Mesenchymal stem cell (in vitro differentiated cells and primary cell): ENCODE data around the gene ABCB8.
A peak's percentile ranks its signal among the peaks of the same experiment; 100 is the strongest.

Experiments
- DNase-seq: peaks from one replicate; pipeline ENCODE4 v3.0.0-alpha.2; 2013
- H2AFZ ChIP-seq: one replicate; pipeline ENCODE4 v1.6.1; 2013; ENCODE audit warnings: low read depth, mild to moderate bottlenecking, control low read depth, inconsistent platforms, low read length, moderate library complexity
- H2AK5ac ChIP-seq: 2 replicates; pipeline ENCODE4 v1.6.1; 2013; ENCODE audit warnings: low read length, moderate library complexity, mild to moderate bottlenecking, inconsistent platforms; ENCODE audit not compliant: severe bottlenecking
- H2BK120ac ChIP-seq: one replicate; pipeline ENCODE4 v1.6.1; 2013; ENCODE audit warnings: low read depth, mild to moderate bottlenecking, inconsistent platforms, low read length, moderate library complexity
- H2BK12ac ChIP-seq, 2 experiments: one replicate each; pipeline ENCODE4 v1.6.1; 2013; ENCODE audit warnings: inconsistent platforms in 2 of 2, low read length in 2 of 2, mild to moderate bottlenecking in 2 of 2, moderate library complexity in 2 of 2, control low read depth in 1 of 2
- H2BK15ac ChIP-seq: one replicate; pipeline ENCODE4 v1.6.1; 2013; ENCODE audit warnings: mild to moderate bottlenecking, low read depth, inconsistent platforms; ENCODE audit not compliant: poor library complexity, severe bottlenecking
- H2BK5ac ChIP-seq: 2 replicates; pipeline ENCODE4 v1.6.1; 2013; ENCODE audit warnings: low read depth, mild to moderate bottlenecking, low read length, control low read depth, inconsistent platforms; ENCODE audit not compliant: poor library complexity, severe bottlenecking
- H3K14ac ChIP-seq, 2 experiments: one replicate each; pipeline ENCODE4 v1.6.1; 2013; ENCODE audit warnings: inconsistent platforms in 2 of 2, low read length in 2 of 2, control low read depth in 1 of 2, mild to moderate bottlenecking in 1 of 2, moderate library complexity in 1 of 2
- H3K18ac ChIP-seq, 2 experiments: one replicate each; pipeline ENCODE4 v1.6.1; 2013; ENCODE audit warnings: inconsistent platforms in 2 of 2, low read length in 2 of 2, control low read depth in 1 of 2, low read depth in 1 of 2, mild to moderate bottlenecking in 1 of 2
- H3K23ac ChIP-seq, 2 experiments: one replicate each; pipeline ENCODE4 v1.6.1; 2013; ENCODE audit warnings: inconsistent platforms in 2 of 2, low read length in 2 of 2, mild to moderate bottlenecking in 2 of 2, moderate library complexity in 2 of 2, control low read depth in 1 of 2
- H3K27ac ChIP-seq: 2 replicates; pipeline ENCODE4 v1.5.1; 2013; ENCODE audit warnings: mild to moderate bottlenecking, moderate library complexity, low read length, control low read depth, inconsistent platforms; ENCODE audit not compliant: poor library complexity, severe bottlenecking
- H3K27me3 ChIP-seq, 2 experiments: 2 replicates each; pipeline versions ENCODE4 v1.6.1 to v1.7.0; 2013; ENCODE audit warnings: low read length in 2 of 2, mild to moderate bottlenecking in 2 of 2, moderate library complexity in 2 of 2, control low read depth in 1 of 2, inconsistent platforms in 1 of 2; ENCODE audit not compliant: control insufficient read depth in 1 of 2, insufficient read depth in 1 of 2
- H3K36me3 ChIP-seq, 2 experiments: 2 replicates each; pipeline versions ENCODE4 v1.6.1 to v1.7.0; 2013; ENCODE audit warnings: low read length in 2 of 2, control low read depth in 1 of 2, inconsistent platforms in 1 of 2, low read depth in 1 of 2, mild to moderate bottlenecking in 1 of 2; ENCODE audit not compliant: insufficient read depth in 2 of 2, control insufficient read depth in 1 of 2
- H3K4ac ChIP-seq, 2 experiments: one replicate each; pipeline ENCODE4 v1.6.1; 2013; ENCODE audit warnings: inconsistent platforms in 2 of 2, low read length in 2 of 2, mild to moderate bottlenecking in 2 of 2, moderate library complexity in 2 of 2, control low read depth in 1 of 2, low read depth in 1 of 2
- H3K4me1 ChIP-seq: 2 replicates; pipeline ENCODE4 v1.6.1; 2013; ENCODE audit warnings: low read depth, low read length, control low read depth; ENCODE audit not compliant: control insufficient read depth, insufficient read depth
- H3K4me2 ChIP-seq: 2 replicates; pipeline ENCODE4 v1.6.1; 2013; ENCODE audit warnings: low read length, mild to moderate bottlenecking, inconsistent platforms; ENCODE audit not compliant: poor library complexity, severe bottlenecking
- H3K4me3 ChIP-seq, 2 experiments: 2 replicates each; pipeline versions ENCODE4 v1.5.1 to v1.7.0; 2013; ENCODE audit warnings: low read length in 2 of 2, mild to moderate bottlenecking in 2 of 2, control low read depth in 1 of 2, low read depth in 1 of 2; ENCODE audit not compliant: insufficient read depth in 1 of 2
- H3K79me1 ChIP-seq: replicated peaks from 2 replicates; pipeline ENCODE4 v1.6.1; 2013; ENCODE audit warnings: mild to moderate bottlenecking, control low read depth, low read length, inconsistent platforms; ENCODE audit not compliant: poor library complexity, severe bottlenecking
- H3K9ac ChIP-seq: 2 replicates; pipeline ENCODE4 v1.7.0; 2013; ENCODE audit warnings: mild to moderate bottlenecking, low read length, moderate library complexity
- H3K9me3 ChIP-seq: 2 replicates; pipeline ENCODE4 v1.7.0; 2013; ENCODE audit warnings: mild to moderate bottlenecking, low read length; ENCODE audit not compliant: control insufficient read depth
- H4K8ac ChIP-seq: one replicate; pipeline ENCODE4 v1.6.1; 2013; ENCODE audit warnings: inconsistent platforms, mild to moderate bottlenecking, low read length, moderate library complexity
- H4K91ac ChIP-seq: one replicate; pipeline ENCODE4 v1.6.1; 2013; ENCODE audit warnings: mild to moderate bottlenecking, low read length, inconsistent platforms
- WGBS: methylation state at CpG from one replicate; pipeline ENCODE4 v1.1.7; 2013; ENCODE audit warnings: mixed read lengths; 5-methylcytosine and 5-hydroxymethylcytosine counted together

ABCB8 gene

DNA sequence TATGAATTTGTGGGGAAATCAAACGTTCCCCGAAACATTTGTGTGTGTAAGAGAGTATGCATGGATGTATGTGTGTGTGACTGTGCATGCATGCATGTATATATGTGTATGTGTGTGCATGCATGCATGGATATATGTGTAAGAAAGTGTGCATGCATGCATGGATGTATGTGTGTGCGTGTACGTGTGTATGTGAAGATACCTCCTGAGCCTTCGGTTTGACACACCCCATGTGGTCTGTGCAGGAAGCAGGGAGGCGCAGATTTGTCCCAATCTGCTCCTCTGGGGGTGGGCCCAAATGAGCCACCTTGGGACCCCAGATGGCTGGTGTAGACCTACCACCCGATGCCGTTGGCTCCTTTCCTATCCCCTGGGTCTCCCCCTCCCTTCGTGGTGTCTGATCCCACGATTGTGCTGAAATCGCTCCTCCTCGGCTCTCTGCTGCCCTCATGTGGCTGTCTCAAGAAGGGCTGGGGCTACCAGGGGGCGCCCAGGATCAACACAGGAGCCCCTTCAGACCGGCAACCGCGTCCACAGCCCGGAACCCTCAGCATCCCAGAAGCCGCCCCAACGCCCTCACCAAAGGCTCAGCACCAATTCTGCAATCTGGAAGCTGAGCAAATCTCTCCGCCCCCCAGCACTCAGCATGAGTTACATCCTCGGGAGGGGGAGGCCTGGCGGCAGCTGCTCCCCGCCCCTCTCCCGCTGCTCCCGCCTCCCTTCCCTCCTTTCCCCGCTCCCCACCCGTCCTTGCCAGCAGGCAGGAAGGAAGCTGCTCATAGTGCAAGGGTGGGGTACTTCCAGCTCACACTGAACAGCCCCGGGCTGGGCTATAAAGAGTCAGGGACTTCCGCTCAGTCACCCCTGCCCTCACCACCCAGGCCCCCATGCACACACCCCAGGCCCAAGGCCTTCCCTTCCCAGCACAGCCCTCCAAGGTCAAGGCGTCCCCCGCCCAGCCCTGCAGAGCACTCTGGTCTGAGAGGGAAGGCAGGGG lies 39.7 kb upstream of the ABCB8 start:
- DNase-seq: peak; percentile 59
- Histone ChIP-seq H3K23ac (no peak overlapping the region), H4K91ac (peak overlapping the region; percentile 89)

DNA sequence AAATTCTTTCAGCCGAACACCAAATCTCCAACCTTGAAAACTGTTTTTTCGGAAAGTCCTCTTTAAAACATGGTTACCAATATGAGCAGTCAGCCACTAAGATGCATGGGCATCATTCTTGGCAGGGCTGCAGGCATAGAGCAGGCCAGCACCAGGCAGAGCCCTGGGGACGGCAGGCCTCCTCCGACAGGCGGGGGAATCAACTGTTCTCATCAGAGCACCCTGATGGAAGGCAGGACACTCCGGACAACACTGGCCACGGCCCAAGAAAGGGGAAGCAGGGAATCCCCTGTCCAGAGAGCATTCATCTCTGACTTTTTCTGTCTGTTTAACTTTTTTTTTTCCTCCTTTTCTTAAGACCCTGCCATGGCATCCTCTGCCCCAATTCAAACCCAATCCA lies 38.8 kb upstream of the ABCB8 start:
- no peak overlapping the region for H2AFZ ChIP-seq
- no peak overlapping the region for H3K4me3 ChIP-seq
- no peaks in the 10 kb centered on the region for H3K36me3 ChIP-seq
- H3K4me1 ChIP-seq: peaks cover 6% of the 10 kb centered on the region
- no peak overlapping the region for H3K18ac ChIP-seq
- H3K23ac ChIP-seq: no peak overlapping the region
- H2BK5ac ChIP-seq: no peak overlapping the region
- H2AK5ac ChIP-seq: no peak overlapping the region
- no peak for DNase-seq
- H2BK120ac ChIP-seq: no peak overlapping the region
- peak overlapping the region in 1 of 2 experiments; percentile 35 for H2BK12ac ChIP-seq
- WGBS: 77% methylated on average over 7 of the region's 7 CpGs
- peaks cover 17% of the 10 kb centered on the region for H3K9me3 ChIP-seq
- H3K9ac ChIP-seq: no peak overlapping the region
- H3K14ac ChIP-seq: no peak overlapping the region
- H3K4me2 ChIP-seq: no peak overlapping the region
- no peak overlapping the region for H2BK15ac ChIP-seq
- H3K27me3 ChIP-seq: peaks cover 46 to 53% of the 10 kb centered on the region in 2 experiments
- H4K91ac ChIP-seq: no peak overlapping the region
- peak overlapping the region; percentile 20 to 46 for H3K4ac ChIP-seq
- no peak overlapping the region for H4K8ac ChIP-seq
- H3K27ac ChIP-seq: no peak overlapping the region
- no peaks in the 10 kb centered on the region for H3K79me1 ChIP-seq

More for the DNA sequence above, 39.7 kb upstream of the ABCB8 start:
- H2BK120ac ChIP-seq: no peak overlapping the region
- peak overlapping the region in 1 of 2 experiments; percentile 91 for H3K14ac ChIP-seq
- peaks cover 54 to 55% of the 10 kb centered on the region in 2 experiments for H3K27me3 ChIP-seq
- peak overlapping the region; percentile 90 for H4K8ac ChIP-seq
- no peaks in the 10 kb centered on the region for H3K36me3 ChIP-seq
- H3K9me3 ChIP-seq: peaks cover 17% of the 10 kb centered on the region
- peak overlapping the region; percentile 64 to 66 for H3K18ac ChIP-seq
- H2AFZ ChIP-seq: peak overlapping the region; percentile 72
- no peak overlapping the region for H3K27ac ChIP-seq
- H3K4ac ChIP-seq: no peak overlapping the region
- H3K4me1 ChIP-seq: peaks cover 6% of the 10 kb centered on the region
- no peak overlapping the region for H2BK5ac ChIP-seq
- H3K4me3 ChIP-seq: peak overlapping the region in 1 of 2 experiments; percentile 7
- H2BK15ac ChIP-seq: peak overlapping the region; percentile 40
- no peak overlapping the region for H2AK5ac ChIP-seq
- 21% methylated on average over 31 of the region's 31 CpGs for WGBS
- H3K4me2 ChIP-seq: no peak overlapping the region
- peak overlapping the region in 1 of 2 experiments; percentile 86 for H2BK12ac ChIP-seq
- no peaks in the 10 kb centered on the region for H3K79me1 ChIP-seq
- no peak overlapping the region for H3K9ac ChIP-seq

DNA sequence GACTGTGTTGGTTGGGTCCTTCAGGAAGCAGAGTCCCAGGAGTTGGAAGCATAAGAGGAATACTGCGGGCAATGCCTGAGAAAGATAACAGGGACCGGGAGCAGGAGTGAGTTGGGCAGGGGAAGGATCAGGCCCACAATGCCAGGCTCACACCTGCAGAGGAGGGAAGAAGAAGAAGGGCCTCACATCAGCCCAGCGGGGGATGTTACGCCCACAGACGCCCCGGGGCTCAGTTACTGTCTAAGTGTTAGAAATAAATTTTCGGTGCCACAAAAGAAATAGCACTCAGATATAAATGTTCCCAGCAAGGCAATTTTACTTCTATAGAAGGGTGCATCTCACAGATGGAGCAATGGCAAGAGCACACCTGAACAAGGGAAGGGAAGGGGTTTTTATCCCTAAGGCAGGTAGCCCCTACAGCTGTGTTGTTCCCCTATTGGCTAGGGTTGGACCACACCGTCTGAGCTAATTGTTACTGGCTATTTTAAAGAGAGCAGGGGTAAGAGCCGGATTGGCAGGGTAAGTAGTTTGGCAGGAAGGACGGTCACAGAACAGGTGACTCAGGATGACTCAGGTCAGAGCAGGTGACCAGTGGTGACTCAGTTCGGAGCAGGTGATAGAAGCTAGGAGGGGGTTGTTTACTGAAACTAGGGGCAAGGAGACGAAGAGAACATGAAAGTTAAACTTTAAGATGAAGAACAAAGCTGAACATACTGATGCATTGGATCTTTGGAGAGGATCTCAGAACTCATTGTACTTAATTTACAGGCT lies 37.6 kb upstream of the ABCB8 start, which contains the start of gene NOS3:
NOS3 (plus strand) TSS at position 602 of the 771 bp plus-strand sequence. CDS start 2,787 bp downstream, outside the sequence.
- H3K9me3 ChIP-seq: peaks cover 17% of the 10 kb centered on the region
- H3K9ac ChIP-seq: no peak within 1 kb of the TSS
- whole genome bisulfite sequencing: 90% methylated on average over 10 of the region's 12 CpGs

More for the DNA sequence above, 37.6 kb upstream of the ABCB8 start, which contains the start of gene NOS3:
- Histone ChIP-seq H2AK5ac (no peak within 1 kb of the TSS), H2BK5ac (no peak within 1 kb of the TSS), H3K4me2 (no peak within 1 kb of the TSS), H2BK12ac (no peak within 1 kb of the TSS), H3K27ac (no peak within 1 kb of the TSS), H3K79me1 (no peaks in the 10 kb centered on the region), H2BK120ac (no peak within 1 kb of the TSS), H3K27me3 (peaks cover 49 to 51% of the 10 kb centered on the region in 2 experiments), H3K4me1 (peaks cover 6% of the 10 kb centered on the region), H3K14ac (no peak within 1 kb of the TSS), H3K4me3 (no peak within 1 kb of the TSS), H4K8ac (no peak within 1 kb of the TSS), H2BK15ac (no peak within 1 kb of the TSS), H2AFZ (no peak within 1 kb of the TSS), H3K4ac (no peak within 1 kb of the TSS), H4K91ac (no peak within 1 kb of the TSS), H3K36me3 (no peaks in the 10 kb centered on the region), H3K18ac (no peak within 1 kb of the TSS), H3K23ac (no peak within 1 kb of the TSS)
- DNase-seq: no peak
